Uterus (tissue), 2 donors: Measurements from ENCODE around the gene TMIGD3.

Source experiments
- POLR2A ChIP-seq, 2 donors: fragments of 450-650 bp; IDR thresholded peaks; one replicate each; pipeline ENCODE4 v1.6.1; 2016; ENCODE audit warnings: antibody characterized with exemption in 2 of 2, mild to moderate bottlenecking in 1 of 2, moderate library complexity in 1 of 2
- TF ChIP-seq, protein P1 (sequence below), 4 experiments: fragments of 200-600 bp in 2 of 4; fragments of 450-650 bp in 2 of 4; sonication (generic) in 2 of 4; IDR thresholded peaks; one replicate each; pipeline ENCODE4 v1.5.1; 2016 to 2019; ENCODE audit warnings: antibody characterized with exemption in 4 of 4, mild to moderate bottlenecking in 2 of 4, moderate library complexity in 1 of 4

DNA sequence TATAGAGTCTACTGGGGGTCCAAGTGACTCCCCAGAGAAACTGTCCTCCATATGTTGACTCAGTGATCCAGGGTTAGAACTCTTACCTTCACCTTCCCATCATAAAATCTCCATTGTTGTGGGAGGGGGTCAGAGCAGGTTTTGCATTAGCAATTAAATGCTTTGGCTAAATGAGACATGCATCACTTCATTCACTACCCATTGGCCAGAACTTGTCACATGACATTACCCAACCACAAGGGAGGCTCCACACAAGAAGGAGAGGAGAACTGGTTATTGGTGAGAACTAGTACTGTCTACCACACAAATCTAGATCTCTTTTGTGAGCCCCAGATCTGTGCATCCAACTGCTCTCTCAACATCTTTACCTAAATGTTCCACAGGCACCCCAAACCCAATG is 33.9 kb downstream of the TMIGD3 start:
- TF ChIP-seq, protein P1, sequence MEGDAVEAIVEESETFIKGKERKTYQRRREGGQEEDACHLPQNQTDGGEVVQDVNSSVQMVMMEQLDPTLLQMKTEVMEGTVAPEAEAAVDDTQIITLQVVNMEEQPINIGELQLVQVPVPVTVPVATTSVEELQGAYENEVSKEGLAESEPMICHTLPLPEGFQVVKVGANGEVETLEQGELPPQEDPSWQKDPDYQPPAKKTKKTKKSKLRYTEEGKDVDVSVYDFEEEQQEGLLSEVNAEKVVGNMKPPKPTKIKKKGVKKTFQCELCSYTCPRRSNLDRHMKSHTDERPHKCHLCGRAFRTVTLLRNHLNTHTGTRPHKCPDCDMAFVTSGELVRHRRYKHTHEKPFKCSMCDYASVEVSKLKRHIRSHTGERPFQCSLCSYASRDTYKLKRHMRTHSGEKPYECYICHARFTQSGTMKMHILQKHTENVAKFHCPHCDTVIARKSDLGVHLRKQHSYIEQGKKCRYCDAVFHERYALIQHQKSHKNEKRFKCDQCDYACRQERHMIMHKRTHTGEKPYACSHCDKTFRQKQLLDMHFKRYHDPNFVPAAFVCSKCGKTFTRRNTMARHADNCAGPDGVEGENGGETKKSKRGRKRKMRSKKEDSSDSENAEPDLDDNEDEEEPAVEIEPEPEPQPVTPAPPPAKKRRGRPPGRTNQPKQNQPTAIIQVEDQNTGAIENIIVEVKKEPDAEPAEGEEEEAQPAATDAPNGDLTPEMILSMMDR (IDR thresholded peaks at IDR 0.05): no peak
- no peak for TF ChIP-seq POLR2A (IDR thresholded peaks at IDR 0.05)
